ENCODE measurements around the gene STK16. TPM values are rescaled to one million over a fixed set of nuclear protein-coding genes. Genes with fewer than 3 reads are reported as not detected.

Gene STK16
- total and polyA plus RNA-seq, 2 of the 13 experiments (the other 11 are each of a cell fraction or from before 2014, with no cell fraction given): 28.0 to 50.9 TPM

GRCh38 chr2:219279151-219279915, 34.1 kb downstream of the STK16 start, which contains the start of gene DNAJB2 (continued):
- peak; percentile 71; the same call in 1 of the 2 replicates for TF ChIP-seq HOXD1 (CRISPR knock-in tag; IDR thresholded peaks at IDR 0.05)
- TF ChIP-seq SRSF1 (optimal IDR thresholded peaks at IDR 0.05; ENCODE audit: low read depth, low read length): peak; percentile 67
- TF ChIP-seq ZNF276 (CRISPR knock-in tag; IDR thresholded peaks at IDR 0.05; ENCODE audit: low read depth): peak; percentile 31; the same call in 1 of the 2 replicates
- peak; percentile 69; the same call in 1 of the 2 replicates for TF ChIP-seq ZZZ3 (CRISPR knock-in tag; IDR thresholded peaks at IDR 0.05; ENCODE audit: borderline replicate concordance)
- 0 out of 2 replicates have a peak, but pooled peaks have one; percentile 42 for TF ChIP-seq ZBTB10 (CRISPR knock-in tag; IDR thresholded peaks at IDR 0.05; ENCODE audit: borderline replicate concordance)
- peak; percentile 40 for TF ChIP-seq AGO2 (optimal IDR thresholded peaks at IDR 0.05; ENCODE audit: low read depth, low read length)
- TF ChIP-seq MAF1 (CRISPR knock-in tag; IDR thresholded peaks at IDR 0.05; ENCODE audit: borderline replicate concordance): peak; percentile 58; the same call in 1 of the 2 replicates
- peak; percentile 19; the same call in 1 of the 2 replicates for TF ChIP-seq ZFP37 (CRISPR knock-in tag; IDR thresholded peaks at IDR 0.05; ENCODE audit: borderline replicate concordance)
- no peak for TF ChIP-seq ZNF562 (CRISPR knock-in tag; IDR thresholded peaks at IDR 0.05; ENCODE audit: borderline replicate concordance)
- peak; percentile 80 for TF ChIP-seq FOXK1 (CRISPR knock-in tag; IDR thresholded peaks at IDR 0.05; ENCODE audit: borderline replicate concordance, low read depth)
- 0 out of 2 replicates have a peak, but pooled peaks have one; percentile 41 for TF ChIP-seq ZNF34 (CRISPR knock-in tag; IDR thresholded peaks at IDR 0.05; ENCODE audit: borderline replicate concordance)
- peak; percentile 67 for TF ChIP-seq ZNF275 (CRISPR knock-in tag; IDR thresholded peaks at IDR 0.05; ENCODE audit: borderline replicate concordance)
- no peak for TF ChIP-seq ZNF225 (CRISPR knock-in tag; IDR thresholded peaks at IDR 0.05)
- TF ChIP-seq CBX1 (IDR thresholded peaks at IDR 0.05; ENCODE audit: low read depth): peak; percentile 26
- TF ChIP-seq ZNF451 (CRISPR knock-in tag; IDR thresholded peaks at IDR 0.05): peak; percentile 71; the same call in 1 of the 2 replicates
- no peak for TF ChIP-seq CEBPB (IDR thresholded peaks at IDR 0.05; ENCODE audit: borderline replicate concordance, low read depth, low read length)
- peak; percentile 69 for TF ChIP-seq GATAD2A (CRISPR knock-in tag; IDR thresholded peaks at IDR 0.05)
- peak; percentile 20; the same call in 1 of the 2 replicates for TF ChIP-seq ZNF556 (CRISPR knock-in tag; IDR thresholded peaks at IDR 0.05; ENCODE audit: borderline replicate concordance)
- TF ChIP-seq MEF2D (CRISPR knock-in tag; IDR thresholded peaks at IDR 0.05): peak; percentile 100
- peak; percentile 99 for TF ChIP-seq HNRNPLL (IDR thresholded peaks at IDR 0.05; ENCODE audit: low read depth, low read length, poor library complexity, severe bottlenecking)
- TF ChIP-seq HNRNPL (IDR thresholded peaks at IDR 0.05; ENCODE audit: low read depth, low read length): no peak
- peak; percentile 36; the same call in 1 of the 2 replicates for TF ChIP-seq SATB2 (CRISPR knock-in tag; IDR thresholded peaks at IDR 0.05)
- no peak for TF ChIP-seq THAP7 (CRISPR knock-in tag; IDR thresholded peaks at IDR 0.05)
